Measurements from ENCODE around the gene POC1A. TPM values are rescaled to one million over a fixed set of nuclear protein-coding genes. Genes with fewer than 3 reads are reported as not detected.

POC1A gene
- total and polyA plus RNA-seq, 9 of the 15 experiments (the other 6 are each of a cell fraction or from before 2014, with no cell fraction given): 7.2 to 17.5 (median 12.1) TPM

- POLR2A ChIA-PET: no interaction called here
- CTCF ChIA-PET (ENCODE audit: low intra/inter-chr PET ratio): no interaction called here
- Histone ChIP-seq H3K4me3 (no peak overlapping the region), H2AFZ (ENCODE audit: low read depth, low read length) (no peak overlapping the region), H3K36me3 (ENCODE audit: control insufficient read depth, insufficient read depth, low read length) (peaks cover 73% of the 10 kb centered on the region), H3K9me3 (replicated peaks; ENCODE audit: control insufficient read depth, insufficient read depth, low read depth, low read length) (no peaks in the 10 kb centered on the region), H3K4me2 (ENCODE audit: insufficient read depth, low read length) (no peak overlapping the region), H3K79me2 (ENCODE audit: control insufficient read depth, insufficient read depth, low read length) (peaks cover 4% of the 10 kb centered on the region; the same call in 1 of the 3 replicates), H4K20me1 (replicated peaks; ENCODE audit: control insufficient read depth, insufficient read depth, low read length) (0 out of 2 replicates have a peak, but pooled peaks cover 4% of the 10 kb centered on the region), H3K27me3 (ENCODE audit: control insufficient read depth in 2 of 2, insufficient read depth in 2 of 2, low read length in 2 of 2) (no peaks in the 10 kb centered on the region), H3K27ac (ENCODE audit: extremely low read depth, low read depth, low read length) (no peak overlapping the region), H3K9me1 (ENCODE audit: control insufficient read depth, insufficient read depth, low read length) (peaks cover 5% of the 10 kb centered on the region), H3K4me1 (replicated peaks in 1 of 2; ENCODE audit: control insufficient read depth in 2 of 2, insufficient read depth in 2 of 2, low read length in 2 of 2) (peaks cover 13 to 17% of the 10 kb centered on the region in 2 experiments), H3K9ac (ENCODE audit: insufficient read depth in 1 of 2, low read depth in 2 of 2, low read length in 2 of 2) (no peak overlapping the region)
- no peak for FAIRE-seq
- ATAC-seq: no peak
- in situ Hi-C loops (cut with MboI) (loop anchor here (5.0 kb wide), 1 partner anchor 122 kb away; no protein-coding TSS in a partner anchor), intact Hi-C loops (cut with micrococcal nuclease) (no loop called here)
- BruUV-seq (replicated peaks): no TSS peak
- WGBS (ENCODE audit: insufficient coverage, low coverage, missing lambda C conversion rate): 83% methylated on average over 8 of the region's 8 CpGs
- no peak for DNase-seq (ENCODE audit: extremely low read depth in 1 of 4, low spot score in 3 of 4)
- TF ChIP-seq ZNF780A (CRISPR knock-in tag; IDR thresholded peaks at IDR 0.05) (no peak), ERF (CRISPR knock-in tag; IDR thresholded peaks at IDR 0.05) (no peak), XRCC4 (IDR thresholded peaks at IDR 0.05; ENCODE audit: extremely low read depth, insufficient read depth, insufficient read length) (no peak), ZNF3 (CRISPR knock-in tag; IDR thresholded peaks at IDR 0.05) (no peak), RCOR1 (IDR thresholded peaks at IDR 0.05; ENCODE audit: borderline replicate concordance in 1 of 2, low read depth in 2 of 2, low read length in 2 of 2) (no peak), NR1H2 (CRISPR knock-in tag; IDR thresholded peaks at IDR 0.05) (no peak), PKNOX1 (IDR thresholded peaks at IDR 0.05) (no peak)
- TF ChIP-seq, protein P1, sequence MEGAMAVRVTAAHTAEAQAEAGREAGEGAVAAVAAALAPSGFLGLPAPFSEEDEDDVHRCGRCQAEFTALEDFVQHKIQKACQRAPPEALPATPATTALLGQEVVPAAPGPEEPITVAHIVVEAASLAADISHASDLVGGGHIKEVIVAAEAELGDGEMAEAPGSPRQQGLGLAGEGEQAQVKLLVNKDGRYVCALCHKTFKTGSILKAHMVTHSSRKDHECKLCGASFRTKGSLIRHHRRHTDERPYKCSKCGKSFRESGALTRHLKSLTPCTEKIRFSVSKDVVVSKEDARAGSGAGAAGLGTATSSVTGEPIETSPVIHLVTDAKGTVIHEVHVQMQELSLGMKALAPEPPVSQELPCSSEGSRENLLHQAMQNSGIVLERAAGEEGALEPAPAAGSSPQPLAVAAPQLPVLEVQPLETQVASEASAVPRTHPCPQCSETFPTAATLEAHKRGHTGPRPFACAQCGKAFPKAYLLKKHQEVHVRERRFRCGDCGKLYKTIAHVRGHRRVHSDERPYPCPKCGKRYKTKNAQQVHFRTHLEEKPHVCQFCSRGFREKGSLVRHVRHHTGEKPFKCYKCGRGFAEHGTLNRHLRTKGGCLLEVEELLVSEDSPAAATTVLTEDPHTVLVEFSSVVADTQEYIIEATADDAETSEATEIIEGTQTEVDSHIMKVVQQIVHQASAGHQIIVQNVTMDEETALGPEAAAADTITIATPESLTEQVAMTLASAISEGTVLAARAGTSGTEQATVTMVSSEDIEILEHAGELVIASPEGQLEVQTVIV (CRISPR knock-in tag; IDR thresholded peaks at IDR 0.05; ENCODE audit: borderline replicate concordance): no peak
- TF ChIP-seq, protein P2, sequence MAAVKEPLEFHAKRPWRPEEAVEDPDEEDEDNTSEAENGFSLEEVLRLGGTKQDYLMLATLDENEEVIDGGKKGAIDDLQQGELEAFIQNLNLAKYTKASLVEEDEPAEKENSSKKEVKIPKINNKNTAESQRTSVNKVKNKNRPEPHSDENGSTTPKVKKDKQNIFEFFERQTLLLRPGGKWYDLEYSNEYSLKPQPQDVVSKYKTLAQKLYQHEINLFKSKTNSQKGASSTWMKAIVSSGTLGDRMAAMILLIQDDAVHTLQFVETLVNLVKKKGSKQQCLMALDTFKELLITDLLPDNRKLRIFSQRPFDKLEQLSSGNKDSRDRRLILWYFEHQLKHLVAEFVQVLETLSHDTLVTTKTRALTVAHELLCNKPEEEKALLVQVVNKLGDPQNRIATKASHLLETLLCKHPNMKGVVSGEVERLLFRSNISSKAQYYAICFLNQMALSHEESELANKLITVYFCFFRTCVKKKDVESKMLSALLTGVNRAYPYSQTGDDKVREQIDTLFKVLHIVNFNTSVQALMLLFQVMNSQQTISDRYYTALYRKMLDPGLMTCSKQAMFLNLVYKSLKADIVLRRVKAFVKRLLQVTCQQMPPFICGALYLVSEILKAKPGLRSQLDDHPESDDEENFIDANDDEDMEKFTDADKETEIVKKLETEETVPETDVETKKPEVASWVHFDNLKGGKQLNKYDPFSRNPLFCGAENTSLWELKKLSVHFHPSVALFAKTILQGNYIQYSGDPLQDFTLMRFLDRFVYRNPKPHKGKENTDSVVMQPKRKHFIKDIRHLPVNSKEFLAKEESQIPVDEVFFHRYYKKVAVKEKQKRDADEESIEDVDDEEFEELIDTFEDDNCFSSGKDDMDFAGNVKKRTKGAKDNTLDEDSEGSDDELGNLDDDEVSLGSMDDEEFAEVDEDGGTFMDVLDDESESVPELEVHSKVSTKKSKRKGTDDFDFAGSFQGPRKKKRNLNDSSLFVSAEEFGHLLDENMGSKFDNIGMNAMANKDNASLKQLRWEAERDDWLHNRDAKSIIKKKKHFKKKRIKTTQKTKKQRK (IDR thresholded peaks at IDR 0.05; ENCODE audit: borderline replicate concordance, low read depth, low read length): no peak
- TF ChIP-seq, protein P3, sequence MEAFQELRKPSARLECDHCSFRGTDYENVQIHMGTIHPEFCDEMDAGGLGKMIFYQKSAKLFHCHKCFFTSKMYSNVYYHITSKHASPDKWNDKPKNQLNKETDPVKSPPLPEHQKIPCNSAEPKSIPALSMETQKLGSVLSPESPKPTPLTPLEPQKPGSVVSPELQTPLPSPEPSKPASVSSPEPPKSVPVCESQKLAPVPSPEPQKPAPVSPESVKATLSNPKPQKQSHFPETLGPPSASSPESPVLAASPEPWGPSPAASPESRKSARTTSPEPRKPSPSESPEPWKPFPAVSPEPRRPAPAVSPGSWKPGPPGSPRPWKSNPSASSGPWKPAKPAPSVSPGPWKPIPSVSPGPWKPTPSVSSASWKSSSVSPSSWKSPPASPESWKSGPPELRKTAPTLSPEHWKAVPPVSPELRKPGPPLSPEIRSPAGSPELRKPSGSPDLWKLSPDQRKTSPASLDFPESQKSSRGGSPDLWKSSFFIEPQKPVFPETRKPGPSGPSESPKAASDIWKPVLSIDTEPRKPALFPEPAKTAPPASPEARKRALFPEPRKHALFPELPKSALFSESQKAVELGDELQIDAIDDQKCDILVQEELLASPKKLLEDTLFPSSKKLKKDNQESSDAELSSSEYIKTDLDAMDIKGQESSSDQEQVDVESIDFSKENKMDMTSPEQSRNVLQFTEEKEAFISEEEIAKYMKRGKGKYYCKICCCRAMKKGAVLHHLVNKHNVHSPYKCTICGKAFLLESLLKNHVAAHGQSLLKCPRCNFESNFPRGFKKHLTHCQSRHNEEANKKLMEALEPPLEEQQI (IDR thresholded peaks at IDR 0.05): no peak
- TF ChIP-seq, protein P4, sequence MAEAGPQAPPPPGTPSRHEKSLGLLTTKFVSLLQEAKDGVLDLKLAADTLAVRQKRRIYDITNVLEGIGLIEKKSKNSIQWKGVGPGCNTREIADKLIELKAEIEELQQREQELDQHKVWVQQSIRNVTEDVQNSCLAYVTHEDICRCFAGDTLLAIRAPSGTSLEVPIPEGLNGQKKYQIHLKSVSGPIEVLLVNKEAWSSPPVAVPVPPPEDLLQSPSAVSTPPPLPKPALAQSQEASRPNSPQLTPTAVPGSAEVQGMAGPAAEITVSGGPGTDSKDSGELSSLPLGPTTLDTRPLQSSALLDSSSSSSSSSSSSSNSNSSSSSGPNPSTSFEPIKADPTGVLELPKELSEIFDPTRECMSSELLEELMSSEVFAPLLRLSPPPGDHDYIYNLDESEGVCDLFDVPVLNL (CRISPR knock-in tag; IDR thresholded peaks at IDR 0.05; ENCODE audit: low read depth): no peak
Measured at GRCh38 chr3:52124766-52125165, 29.5 kb downstream of the POC1A start.

All from K562 (cell line).